ENCODE results near the gene TSPEAR.
"Not testable (repeated sequence)": the region's sequence is repeated elsewhere in the genome, so short reads cannot be mapped to it uniquely, and the experiment has no call there.

DNA sequence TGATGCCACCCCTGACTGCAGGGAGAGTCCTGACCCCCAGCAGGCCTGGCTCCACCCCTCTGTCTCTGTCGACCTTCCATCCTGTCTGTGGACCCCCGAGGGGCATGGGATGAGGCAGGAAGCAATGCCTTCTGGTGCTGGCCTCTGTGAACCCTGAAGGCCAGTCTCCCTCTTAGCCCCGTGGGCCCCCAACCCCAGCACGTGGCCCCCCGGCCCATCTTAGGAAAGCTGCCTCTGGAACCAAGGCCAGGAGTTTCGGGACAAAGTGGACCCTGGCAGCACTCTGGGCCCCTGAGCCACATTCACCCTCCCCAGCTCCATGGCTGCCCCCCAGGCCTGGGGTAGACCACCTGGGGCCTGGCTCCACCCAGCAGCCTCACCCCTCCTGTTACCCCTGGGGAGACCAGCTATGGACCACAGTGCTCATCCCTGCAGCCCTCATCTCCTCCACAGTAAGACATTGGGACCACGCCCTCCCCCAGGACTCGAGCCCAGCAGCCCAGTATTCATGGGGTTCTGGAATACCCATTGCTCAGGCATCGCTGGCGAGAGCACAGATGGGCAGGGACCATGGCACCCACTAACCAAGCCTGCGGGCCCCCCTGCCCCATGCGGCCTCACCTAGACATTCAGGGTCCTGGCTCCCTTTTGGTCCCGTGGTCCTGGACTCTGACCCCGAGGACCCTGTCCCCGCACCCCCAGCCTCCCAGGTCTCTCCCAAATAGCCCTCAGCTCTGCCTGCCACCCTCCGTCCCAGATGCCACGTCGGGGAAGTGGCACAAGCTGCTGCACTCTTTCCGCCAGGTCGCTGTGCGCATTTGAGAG is 72.7 kb downstream of the TSPEAR start:
- not testable (repeated sequence) for TF ChIP-seq CTCF (IDR thresholded peaks at IDR 0.05; ENCODE audit: insufficient read depth, low read length, poor library complexity, severe bottlenecking); EZH2phosphoT487 (conservative IDR thresholded peaks at IDR 0.05; ENCODE audit: low read length)

All from SU-DHL-6 (cell line).